HG02840 (cell line): ENCODE data around the gene TEX19.
"Not testable (repeated sequence)": the region's sequence is repeated elsewhere in the genome, so short reads cannot be mapped to it uniquely, and the experiment has no call there.

Experiments
- ATAC-seq: cut with Tn5 transposase; IDR thresholded peaks from one replicate; pipeline ENCODE4 v1.9.1; 2021; ENCODE audit warnings: mild to moderate bottlenecking, moderate library complexity, moderate number of reproducible peaks; ENCODE audit not compliant: unreplicated experiment, low FRiP score

Gene TEX19

GRCh38 chr17:82333279-82334171, 25.5 kb upstream of the TEX19 start, which contains the start of gene SECTM1:
Gene SECTM1 (minus strand): TSS chr17:82333766. CDS start chr17:82327240, 6,526 bp downstream.
- no peak for ATAC-seq

GRCh38 chr17:82334204-82334621, 24.8 kb upstream of the TEX19 start:
- ATAC-seq, result no peak

GRCh38 chr17:82334622-82335394, 24.2 kb upstream of the TEX19 start:
- no peak for ATAC-seq

- no peak for ATAC-seq
Measured at GRCh38 chr17:82338858-82339633, 20.0 kb upstream of the TEX19 start.

- no peak for ATAC-seq
Measured at GRCh38 chr17:82339634-82340580, 19.1 kb upstream of the TEX19 start.

GRCh38 chr17:82342361-82343079, 16.5 kb upstream of the TEX19 start:
- no peak for ATAC-seq

GRCh38 chr17:82343560-82343959, 15.5 kb upstream of the TEX19 start:
- ATAC-seq, result no peak

GRCh38 chr17:82344175-82344907, 14.7 kb upstream of the TEX19 start:
- no peak for ATAC-seq

GRCh38 chr17:82345151-82345976, 13.7 kb upstream of the TEX19 start:
- ATAC-seq, result no peak

- ATAC-seq, result no peak
Measured at GRCh38 chr17:82346342-82347300, 12.4 kb upstream of the TEX19 start.

- not testable (repeated sequence) for ATAC-seq
Measured at GRCh38 chr17:82347994-82348393, 11.1 kb upstream of the TEX19 start.

- ATAC-seq, result no peak
Measured at GRCh38 chr17:82348434-82348833, 10.6 kb upstream of the TEX19 start.

- no peak for ATAC-seq
Measured at GRCh38 chr17:82348866-82349265, 10.2 kb upstream of the TEX19 start.

- no peak for ATAC-seq
Measured at GRCh38 chr17:82349287-82349701, 9.8 kb upstream of the TEX19 start.

- no peak for ATAC-seq
Measured at GRCh38 chr17:82350182-82351030, 8.6 kb upstream of the TEX19 start.
